Esophagus muscularis mucosa (tissue), 4 donors: ENCODE results near the gene RABL6.

Experiments used
- CTCF ChIP-seq, 3 experiments: fragments of 200-600 bp in 2 of 3; fragments of 450-650 bp in 1 of 3; sonication (generic) in 2 of 3; IDR thresholded peaks; one replicate each; pipeline ENCODE4 v1.5.1; 2017 to 2019; ENCODE audit warnings: antibody characterized with exemption in 3 of 3, mild to moderate bottlenecking in 2 of 3, moderate library complexity in 1 of 3
- EP300 ChIP-seq: sonication (generic); formaldehyde crosslinking; IDR thresholded peaks from one replicate; pipeline ENCODE4 v1.6.1; 2017; ENCODE audit warnings: antibody characterized with exemption
- POLR2AphosphoS5 ChIP-seq, 2 donors: sonication (generic); formaldehyde crosslinking; IDR thresholded peaks; one replicate each; pipeline ENCODE4 v1.6.1; 2017; ENCODE audit warnings: antibody characterized with exemption in 2 of 2

- TF ChIP-seq CTCF (IDR thresholded peaks at IDR 0.05) = no peak
- TF ChIP-seq EP300 = no peak
- TF ChIP-seq POLR2AphosphoS5 (IDR thresholded peaks at IDR 0.05) = no peak
Observed at GRCh38 chr9:136761545-136761981, 46.2 kb upstream of the RABL6 start.
